ENCODE results near the gene SLC9A4.

SLC9A4 gene

GRCh38 chr2:102514061-102514785 is 41.2 kb downstream of the SLC9A4 start:
- no peak for TF ChIP-seq CTCF (IDR thresholded peaks at IDR 0.05; ENCODE audit: low read depth, low read length, missing control alignments)
- DNase-seq (ENCODE audit: extremely low read depth, low read depth) = peak; percentile 73
- no peak overlapping the region for H3K4me3 ChIP-seq (replicated peaks; ENCODE audit: low read depth, low read length)

DNA sequence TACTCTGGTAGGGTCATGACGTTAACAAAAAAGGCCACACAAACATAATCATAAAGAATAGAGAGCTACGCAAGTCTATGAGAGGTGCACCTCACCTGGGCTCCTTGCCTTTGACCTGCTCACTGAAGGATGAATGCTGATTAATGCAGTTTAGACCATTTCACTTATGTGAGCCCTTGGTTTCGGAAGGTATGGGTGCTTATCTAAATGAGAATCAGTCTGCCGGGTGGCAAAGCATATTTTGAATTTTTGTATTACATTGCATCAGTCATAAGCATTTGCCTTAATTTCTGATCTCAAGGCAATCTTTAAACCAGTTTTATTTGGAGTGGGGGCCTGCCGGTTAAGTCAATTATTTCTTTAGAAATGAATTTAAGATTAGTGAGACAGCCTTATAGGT is 42.8 kb downstream of the SLC9A4 start:
- DNase-seq (ENCODE audit: extremely low read depth, low read depth) = no peak
- H3K4me3 ChIP-seq (replicated peaks; ENCODE audit: low read depth, low read length) = no peak overlapping the region
- TF ChIP-seq CTCF (IDR thresholded peaks at IDR 0.05; ENCODE audit: low read depth, low read length, missing control alignments) = no peak

- DNase-seq (ENCODE audit: extremely low read depth, low read depth) = no peak
- no peak for TF ChIP-seq CTCF (IDR thresholded peaks at IDR 0.05; ENCODE audit: low read depth, low read length, missing control alignments)
- no peak overlapping the region for H3K4me3 ChIP-seq (replicated peaks; ENCODE audit: low read depth, low read length)
Observed at GRCh38 chr2:102518170-102518569, 45.1 kb downstream of the SLC9A4 start.

GRCh38 chr2:102520009-102520408 is 47.0 kb downstream of the SLC9A4 start:
- no peak overlapping the region for H3K4me3 ChIP-seq (replicated peaks; ENCODE audit: low read depth, low read length)
- DNase-seq (ENCODE audit: extremely low read depth, low read depth) = no peak
- peak; percentile 76 for TF ChIP-seq CTCF (IDR thresholded peaks at IDR 0.05; ENCODE audit: low read depth, low read length, missing control alignments)

DNA sequence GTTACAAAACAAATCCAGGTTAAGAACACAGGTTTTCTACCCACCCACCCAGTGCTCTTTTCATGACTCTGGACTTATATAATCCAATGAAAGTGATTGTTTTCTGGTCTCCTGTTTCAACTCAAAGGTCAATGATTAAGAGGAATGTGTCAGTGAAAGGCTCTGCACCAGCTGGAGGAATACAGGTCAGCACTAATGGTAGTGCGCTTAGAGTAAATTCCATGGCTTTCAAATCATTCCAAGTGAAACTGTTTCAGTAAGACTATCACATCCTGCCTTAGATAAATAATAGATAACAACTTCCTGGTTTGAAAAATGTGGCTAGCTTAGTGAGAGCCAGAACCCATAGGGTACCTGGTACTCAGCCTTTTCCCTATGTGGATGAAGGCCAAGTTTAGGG is 47.8 kb downstream of the SLC9A4 start:
- H3K4me3 ChIP-seq (replicated peaks; ENCODE audit: low read depth, low read length) = no peak overlapping the region
- no peak for TF ChIP-seq CTCF (IDR thresholded peaks at IDR 0.05; ENCODE audit: low read depth, low read length, missing control alignments)
- DNase-seq (ENCODE audit: extremely low read depth, low read depth) = no peak

- TF ChIP-seq CTCF (IDR thresholded peaks at IDR 0.05; ENCODE audit: low read depth, low read length, missing control alignments) = no peak
- no peak for DNase-seq (ENCODE audit: extremely low read depth, low read depth)
- no peak overlapping the region for H3K4me3 ChIP-seq (replicated peaks; ENCODE audit: low read depth, low read length)
Observed at GRCh38 chr2:102522162-102522561, 49.1 kb downstream of the SLC9A4 start.

GRCh38 chr2:102522890-102523289 is 49.9 kb downstream of the SLC9A4 start:
- no peak overlapping the region for H3K4me3 ChIP-seq (replicated peaks; ENCODE audit: low read depth, low read length)
- TF ChIP-seq CTCF (IDR thresholded peaks at IDR 0.05; ENCODE audit: low read depth, low read length, missing control alignments) = no peak
- no peak for DNase-seq (ENCODE audit: extremely low read depth, low read depth)
